ENCODE data around the gene DLL1.

The DLL1 gene

DNA sequence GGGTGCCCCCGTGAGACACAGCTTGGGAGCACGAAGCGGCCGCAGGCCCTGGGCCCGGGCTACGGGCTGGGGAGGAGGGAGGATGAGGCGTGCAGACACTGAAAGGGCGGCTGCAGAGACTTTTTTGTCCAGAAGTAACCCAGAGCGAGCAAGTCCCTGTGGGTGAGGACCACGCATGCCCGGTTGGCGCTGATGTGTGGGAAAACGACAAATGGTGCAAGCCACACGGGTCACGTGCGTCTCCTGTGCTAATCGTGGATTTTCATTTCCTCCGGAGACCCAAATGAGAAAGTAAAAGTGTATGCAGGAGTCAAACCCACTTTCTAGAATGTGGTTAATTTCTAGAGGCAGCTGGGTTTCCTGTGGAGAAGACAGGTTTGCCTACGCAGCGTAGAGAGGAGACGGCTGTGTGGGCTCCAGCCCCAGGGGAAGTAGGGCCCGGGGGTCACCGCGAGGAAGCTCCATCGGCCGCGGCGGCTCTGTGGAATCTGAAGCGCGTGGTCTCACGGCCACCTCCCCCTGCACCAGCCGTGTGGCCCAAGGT lies 19.0 kb downstream of the DLL1 start:
- H3K4me3 ChIP-seq (ENCODE audit: control insufficient read depth, low read depth, low read length), result no peak overlapping the region
- TF ChIP-seq, protein P1, sequence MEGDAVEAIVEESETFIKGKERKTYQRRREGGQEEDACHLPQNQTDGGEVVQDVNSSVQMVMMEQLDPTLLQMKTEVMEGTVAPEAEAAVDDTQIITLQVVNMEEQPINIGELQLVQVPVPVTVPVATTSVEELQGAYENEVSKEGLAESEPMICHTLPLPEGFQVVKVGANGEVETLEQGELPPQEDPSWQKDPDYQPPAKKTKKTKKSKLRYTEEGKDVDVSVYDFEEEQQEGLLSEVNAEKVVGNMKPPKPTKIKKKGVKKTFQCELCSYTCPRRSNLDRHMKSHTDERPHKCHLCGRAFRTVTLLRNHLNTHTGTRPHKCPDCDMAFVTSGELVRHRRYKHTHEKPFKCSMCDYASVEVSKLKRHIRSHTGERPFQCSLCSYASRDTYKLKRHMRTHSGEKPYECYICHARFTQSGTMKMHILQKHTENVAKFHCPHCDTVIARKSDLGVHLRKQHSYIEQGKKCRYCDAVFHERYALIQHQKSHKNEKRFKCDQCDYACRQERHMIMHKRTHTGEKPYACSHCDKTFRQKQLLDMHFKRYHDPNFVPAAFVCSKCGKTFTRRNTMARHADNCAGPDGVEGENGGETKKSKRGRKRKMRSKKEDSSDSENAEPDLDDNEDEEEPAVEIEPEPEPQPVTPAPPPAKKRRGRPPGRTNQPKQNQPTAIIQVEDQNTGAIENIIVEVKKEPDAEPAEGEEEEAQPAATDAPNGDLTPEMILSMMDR (conservative IDR thresholded peaks at IDR 0.05; ENCODE audit: control insufficient read depth, insufficient read depth, low read depth, low read length), result no peak
- DNase-seq (ENCODE audit: low read depth), result no peak

DNA sequence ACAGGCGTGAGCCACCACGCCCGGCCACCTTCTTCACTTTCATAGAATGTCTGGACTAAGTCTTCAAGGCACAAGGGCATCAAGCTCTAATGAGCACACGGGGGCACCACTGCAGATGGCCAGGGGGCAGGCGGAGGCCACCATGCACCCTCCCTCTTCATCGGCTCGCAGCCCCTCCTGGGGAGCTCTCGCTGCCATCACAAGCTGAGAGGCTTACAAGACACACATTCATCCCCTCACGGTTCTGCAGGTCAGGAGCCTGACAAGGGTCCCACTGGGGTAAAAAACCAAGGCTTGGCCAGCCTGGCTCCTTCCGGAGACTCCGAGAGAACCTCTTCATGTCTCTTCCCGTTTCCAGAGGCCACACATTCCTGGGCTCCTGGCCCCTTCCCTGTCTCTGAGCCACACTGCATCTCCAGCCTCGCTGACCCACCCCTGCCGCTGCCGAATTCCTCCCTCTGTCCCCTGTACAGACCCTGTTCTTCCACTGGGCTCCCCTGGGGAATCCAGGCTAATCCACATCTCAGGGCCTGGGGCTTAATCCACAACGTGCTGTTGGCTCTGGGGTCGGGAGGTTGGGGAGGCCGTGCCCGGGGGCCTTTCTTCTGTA lies 19.8 kb downstream of the DLL1 start:
- DNase-seq (ENCODE audit: low read depth), result no peak
- H3K4me3 ChIP-seq (ENCODE audit: control insufficient read depth, low read depth, low read length), result no peak overlapping the region
- TF ChIP-seq, protein P1 (conservative IDR thresholded peaks at IDR 0.05; ENCODE audit: control insufficient read depth, insufficient read depth, low read depth, low read length), result no peak

DNA sequence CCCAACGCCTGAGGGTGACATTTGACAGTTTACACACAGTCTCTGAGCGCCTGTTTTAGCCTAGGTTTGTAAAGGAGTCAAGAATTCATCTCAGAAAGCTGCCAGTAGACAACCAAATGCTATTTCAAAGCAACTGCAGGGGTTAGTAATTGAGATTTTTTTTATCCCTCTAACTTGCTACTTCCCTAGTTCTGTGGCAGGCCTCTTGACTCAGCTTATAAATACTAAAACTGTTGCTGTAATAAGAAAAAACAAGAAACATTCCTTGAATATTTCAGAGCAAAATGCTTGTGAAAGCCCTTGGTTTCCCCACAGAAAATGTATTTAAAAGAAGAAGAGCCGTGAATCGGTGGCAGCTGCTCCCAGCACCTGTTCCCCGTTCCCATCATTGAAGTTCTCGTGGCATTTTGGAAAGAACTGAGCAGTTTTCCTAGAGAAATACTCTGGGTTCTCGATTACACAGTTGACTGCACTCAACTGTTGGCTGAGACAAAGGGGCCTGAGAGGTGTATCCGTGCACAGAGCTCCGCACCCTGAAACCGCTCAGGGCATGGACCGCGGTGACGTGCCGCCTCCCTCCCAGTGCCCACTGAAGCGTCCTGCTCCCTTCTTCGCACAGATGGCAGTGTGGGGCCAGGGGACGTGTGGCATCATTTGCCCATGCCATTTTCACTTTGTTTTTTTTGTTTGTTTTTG lies 20.9 kb downstream of the DLL1 start:
- no peak overlapping the region for H3K4me3 ChIP-seq (ENCODE audit: control insufficient read depth, low read depth, low read length)
- DNase-seq (ENCODE audit: low read depth), result no peak
- TF ChIP-seq, protein P1 (conservative IDR thresholded peaks at IDR 0.05; ENCODE audit: control insufficient read depth, insufficient read depth, low read depth, low read length), result no peak

DNA sequence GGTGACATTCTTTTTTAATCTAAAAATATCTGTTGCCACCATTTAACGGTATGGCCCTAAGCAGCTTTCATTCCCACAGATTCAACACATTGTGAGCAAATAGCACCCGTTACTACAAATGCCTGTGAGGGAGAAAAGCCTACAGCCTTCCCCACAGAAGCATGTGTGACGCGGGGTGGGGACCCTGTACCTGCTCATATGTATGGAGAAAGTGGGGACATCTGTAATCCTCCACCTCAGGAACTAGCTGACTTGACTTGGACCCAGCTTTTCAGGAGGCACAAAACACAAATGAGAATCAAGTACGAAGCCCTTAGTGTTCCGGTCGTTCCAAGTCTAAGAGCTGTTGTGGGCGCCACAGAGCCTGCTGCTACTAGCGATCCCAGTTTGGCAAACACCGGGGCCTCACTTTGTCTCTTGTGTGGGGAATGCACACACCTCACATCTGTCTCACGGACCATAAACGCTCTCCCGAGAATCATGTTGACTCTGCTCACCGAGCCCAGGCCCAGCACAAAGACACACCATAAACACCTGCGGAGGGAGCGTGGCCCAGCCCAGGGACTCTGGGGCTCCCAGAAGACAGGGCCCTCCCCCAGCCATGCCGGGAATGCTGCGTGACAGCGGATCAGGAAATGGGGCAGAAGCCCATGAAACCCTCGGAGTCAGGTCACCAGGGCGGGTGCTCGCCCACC lies 21.6 kb downstream of the DLL1 start:
- TF ChIP-seq, protein P1 (conservative IDR thresholded peaks at IDR 0.05; ENCODE audit: control insufficient read depth, insufficient read depth, low read depth, low read length), result no peak
- no peak overlapping the region for H3K4me3 ChIP-seq (ENCODE audit: control insufficient read depth, low read depth, low read length)
- no peak for DNase-seq (ENCODE audit: low read depth)

DNA sequence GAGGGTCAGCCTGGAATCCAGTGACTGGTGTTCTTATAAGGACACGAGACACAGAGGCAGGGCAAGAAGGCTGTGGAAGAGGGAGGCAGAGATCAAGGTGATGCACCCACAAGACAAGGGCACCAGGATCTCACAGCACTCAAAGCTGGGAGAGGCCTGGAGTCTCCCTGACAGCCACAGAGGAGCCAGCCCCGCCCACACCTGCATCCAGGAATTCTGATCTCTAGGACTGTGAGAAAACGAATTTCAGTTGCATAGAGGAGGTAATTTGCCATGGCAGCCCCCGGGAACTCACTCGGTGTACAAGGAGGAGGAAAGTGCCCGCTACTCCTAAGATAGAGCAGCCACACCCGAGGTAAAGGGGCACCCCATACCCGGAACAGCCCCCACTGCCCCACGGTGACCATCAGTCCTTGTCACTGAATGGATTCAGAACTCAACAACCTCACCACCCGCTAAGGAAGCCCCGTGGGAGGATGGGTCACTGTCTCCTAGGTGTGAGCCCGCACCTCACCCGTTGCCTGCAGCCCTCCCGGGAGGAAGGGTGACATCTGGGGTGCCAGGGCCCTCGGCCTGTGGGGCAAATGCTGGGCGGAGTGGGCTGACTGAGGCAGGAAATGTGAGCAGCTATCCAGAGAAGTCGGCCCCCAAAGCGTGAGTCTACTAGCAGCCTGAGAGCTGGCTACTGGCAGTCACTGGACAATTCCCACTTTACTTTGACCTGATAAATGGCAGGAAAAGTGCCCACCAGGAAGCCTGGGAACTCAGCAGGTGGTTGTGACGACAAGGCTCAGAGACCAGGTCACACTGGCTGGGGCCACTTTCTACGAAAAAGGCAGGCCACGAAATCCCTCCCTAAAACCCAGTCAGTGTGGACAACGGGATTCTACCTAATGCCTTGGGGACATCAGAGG lies 22.4 kb downstream of the DLL1 start:
- TF ChIP-seq, protein P1 (conservative IDR thresholded peaks at IDR 0.05; ENCODE audit: control insufficient read depth, insufficient read depth, low read depth, low read length), result no peak
- no peak overlapping the region for H3K4me3 ChIP-seq (ENCODE audit: control insufficient read depth, low read depth, low read length)
- DNase-seq (ENCODE audit: low read depth), result no peak

DNA sequence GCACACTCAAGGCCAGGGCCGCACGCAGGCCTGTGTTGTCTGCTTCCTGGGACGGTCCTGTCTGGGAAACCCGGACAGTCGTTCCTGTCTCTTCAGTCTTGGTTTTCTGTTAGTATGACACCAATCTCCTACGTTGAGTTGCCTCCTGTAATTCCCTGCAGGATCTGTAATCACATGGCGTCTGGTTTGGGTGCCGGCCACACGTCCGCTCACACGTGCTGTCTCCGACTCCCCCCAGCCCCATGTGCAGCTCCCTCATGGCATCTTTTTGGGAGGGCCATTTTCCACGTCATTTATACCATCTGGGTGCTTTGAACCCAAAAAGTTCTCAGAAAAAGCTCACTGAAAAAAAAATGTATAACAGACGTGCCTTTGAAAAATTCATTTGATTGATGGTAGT lies 23.2 kb downstream of the DLL1 start:
- TF ChIP-seq, protein P1 (conservative IDR thresholded peaks at IDR 0.05; ENCODE audit: control insufficient read depth, insufficient read depth, low read depth, low read length), result no peak
- DNase-seq (ENCODE audit: low read depth), result no peak

More for the DNA sequence above, 23.2 kb downstream of the DLL1 start:
- no peak overlapping the region for H3K4me3 ChIP-seq (ENCODE audit: control insufficient read depth, low read depth, low read length)
